Femur (tissue), 1 donor: ENCODE results near the gene PRELID1.
"Not testable (repeated sequence)": the region's sequence is repeated elsewhere in the genome, so short reads cannot be mapped to it uniquely, and the experiment has no call there.

ENCODE experiments used
- DNase-seq: peaks from one replicate; pipeline ENCODE4 v3.0.0-alpha.2; 2017

The PRELID1 gene, protein sequence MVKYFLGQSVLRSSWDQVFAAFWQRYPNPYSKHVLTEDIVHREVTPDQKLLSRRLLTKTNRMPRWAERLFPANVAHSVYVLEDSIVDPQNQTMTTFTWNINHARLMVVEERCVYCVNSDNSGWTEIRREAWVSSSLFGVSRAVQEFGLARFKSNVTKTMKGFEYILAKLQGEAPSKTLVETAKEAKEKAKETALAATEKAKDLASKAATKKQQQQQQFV

GRCh38 chr5:177303121-177303924 is at the start of gene PRELID1, which contains the start of gene RAB24:
Gene PRELID1 (plus strand): TSS chr5:177303799. CDS start chr5:177303986, 187 bp downstream.
Gene RAB24 (minus strand): TSS chr5:177303719. CDS start chr5:177303288, 431 bp downstream.
- peak; percentile 91 for DNase-seq

DNA sequence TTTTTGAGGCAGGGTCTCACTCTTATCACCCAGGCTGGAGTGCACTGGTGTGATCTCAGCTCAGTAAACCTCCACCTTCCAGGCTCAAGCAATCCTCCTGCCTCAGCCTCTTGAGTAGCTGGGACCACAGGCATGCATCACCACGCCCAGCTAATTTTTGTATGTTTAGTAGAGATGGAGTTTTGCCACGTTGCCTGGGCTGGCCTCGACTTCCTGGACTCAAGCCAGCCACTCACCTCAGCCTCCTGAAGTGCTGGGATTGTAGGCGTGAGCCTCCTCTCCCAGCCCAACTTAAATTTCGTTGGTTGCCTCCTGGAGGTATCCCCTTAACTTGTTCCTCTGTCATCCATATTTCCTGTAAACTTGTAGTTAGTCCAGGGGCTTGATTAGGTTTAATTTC is 47.3 kb upstream of the PRELID1 start:
- DNase-seq = no peak

GRCh38 chr5:177258711-177259110 is 44.9 kb upstream of the PRELID1 start:
- not testable (repeated sequence) for DNase-seq

- no peak for DNase-seq
These were observed 42.6 kb upstream of the PRELID1 start for GRCh38 chr5:177260961-177261360.

DNA sequence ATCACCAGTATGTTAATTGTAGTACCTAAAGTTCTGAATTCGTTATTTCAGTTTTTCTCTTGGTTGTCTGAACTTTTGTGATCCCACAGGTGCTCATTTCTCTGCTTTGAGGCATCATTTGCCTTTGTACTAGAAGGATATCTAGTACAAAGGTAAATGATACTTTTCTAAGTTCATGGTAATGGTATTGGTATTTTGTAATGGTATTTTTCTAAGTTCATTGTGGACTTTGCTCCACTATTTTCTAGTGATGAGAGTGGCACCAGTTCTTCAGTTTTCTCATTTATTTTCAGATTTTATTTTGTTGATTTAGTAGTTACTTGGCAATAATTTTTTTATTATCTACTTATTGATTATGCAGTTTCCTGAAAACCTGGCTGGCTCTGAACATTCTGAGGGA is 42.1 kb upstream of the PRELID1 start:
- no peak for DNase-seq

DNA sequence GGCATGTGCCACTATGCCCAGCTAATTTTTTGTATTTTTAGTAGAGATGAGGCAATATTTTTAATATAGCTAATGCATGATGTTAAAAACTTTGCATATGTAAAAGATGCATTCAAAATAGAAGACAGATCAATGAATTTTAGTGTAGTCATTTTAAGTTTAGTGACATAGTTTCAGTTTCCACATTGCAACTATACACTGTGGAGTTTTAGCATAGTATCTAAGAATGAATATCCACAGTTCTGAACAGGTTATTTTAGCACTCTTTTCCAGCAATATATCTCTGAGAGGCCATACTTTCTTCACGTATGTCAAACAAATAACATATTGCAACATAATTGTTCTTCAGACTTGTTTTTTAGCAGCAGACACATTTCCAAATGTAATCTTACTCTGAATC is 39.4 kb upstream of the PRELID1 start:
- no peak for DNase-seq

- no peak for DNase-seq
These were observed 38.2 kb upstream of the PRELID1 start for GRCh38 chr5:177265395-177265794.

- no peak for DNase-seq
These were observed 34.2 kb upstream of the PRELID1 start for GRCh38 chr5:177269232-177269895.

DNA sequence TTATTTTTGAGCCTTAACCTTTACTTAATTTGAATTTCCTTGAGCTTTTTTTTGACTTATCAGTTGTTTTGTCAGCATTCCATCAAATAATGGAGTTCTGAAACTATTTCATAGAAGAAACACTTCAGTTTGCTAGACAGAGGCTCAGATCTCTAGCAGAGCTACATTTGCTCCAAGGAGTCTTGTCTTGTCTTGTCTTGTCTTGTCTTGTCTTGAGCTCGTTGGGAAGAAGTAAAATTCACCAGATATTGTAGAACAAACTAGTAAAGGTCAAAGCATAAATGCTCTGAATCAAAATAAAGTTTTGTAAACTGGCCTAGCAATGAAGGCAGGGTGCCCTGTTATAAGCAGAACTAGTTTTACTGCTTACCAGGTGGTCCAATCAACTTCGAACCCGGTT is 33.6 kb upstream of the PRELID1 start:
- DNase-seq = no peak

GRCh38 chr5:177270653-177271052 is 32.9 kb upstream of the PRELID1 start:
- no peak for DNase-seq

GRCh38 chr5:177271113-177271512 is 32.5 kb upstream of the PRELID1 start:
- DNase-seq = no peak

GRCh38 chr5:177275883-177276282 is 27.7 kb upstream of the PRELID1 start:
- DNase-seq = no peak

DNA sequence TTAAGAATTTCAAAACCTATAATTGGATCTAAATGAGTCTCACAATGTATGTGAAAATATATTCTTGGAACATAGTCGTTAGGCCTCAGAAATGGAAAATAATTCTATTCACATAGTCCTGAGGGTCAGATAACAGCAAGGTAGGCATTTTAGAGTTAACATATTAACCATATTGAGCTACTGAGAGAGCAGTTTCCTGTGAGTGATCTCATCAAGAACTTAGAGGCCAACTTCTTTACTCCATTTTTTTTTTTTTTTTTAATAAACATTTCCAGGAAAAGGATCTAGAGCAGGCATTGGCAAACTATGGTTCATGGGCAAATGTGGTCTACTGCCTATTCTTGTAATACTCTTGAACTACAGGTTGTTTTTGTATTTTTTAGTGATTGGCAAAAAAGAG is 26.7 kb upstream of the PRELID1 start:
- DNase-seq = no peak

- no peak for DNase-seq
These were observed 15.4 kb upstream of the PRELID1 start for GRCh38 chr5:177288191-177288590.

- DNase-seq = no peak
These were observed 12.6 kb upstream of the PRELID1 start for GRCh38 chr5:177290816-177291596.

DNA sequence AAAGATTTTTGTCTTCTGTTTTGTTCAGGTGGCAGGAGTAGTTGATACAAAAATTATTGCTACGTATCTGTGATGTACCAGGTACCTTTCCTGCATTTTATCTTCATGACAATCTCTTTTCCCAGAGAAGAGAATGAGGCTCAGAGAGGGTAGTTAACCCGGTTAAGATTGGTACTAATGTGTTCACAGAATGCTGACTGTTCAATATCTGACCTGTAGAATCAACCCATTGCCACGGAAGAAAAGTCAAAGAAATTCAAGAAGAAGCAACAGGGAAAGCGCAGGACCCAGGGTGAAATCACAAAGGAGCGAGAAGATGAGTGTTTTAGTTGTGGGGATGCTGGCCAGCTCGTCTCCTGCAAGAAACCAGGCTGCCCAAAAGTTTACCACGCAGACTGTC is 11.9 kb upstream of the PRELID1 start:
- DNase-seq = no peak

DNA sequence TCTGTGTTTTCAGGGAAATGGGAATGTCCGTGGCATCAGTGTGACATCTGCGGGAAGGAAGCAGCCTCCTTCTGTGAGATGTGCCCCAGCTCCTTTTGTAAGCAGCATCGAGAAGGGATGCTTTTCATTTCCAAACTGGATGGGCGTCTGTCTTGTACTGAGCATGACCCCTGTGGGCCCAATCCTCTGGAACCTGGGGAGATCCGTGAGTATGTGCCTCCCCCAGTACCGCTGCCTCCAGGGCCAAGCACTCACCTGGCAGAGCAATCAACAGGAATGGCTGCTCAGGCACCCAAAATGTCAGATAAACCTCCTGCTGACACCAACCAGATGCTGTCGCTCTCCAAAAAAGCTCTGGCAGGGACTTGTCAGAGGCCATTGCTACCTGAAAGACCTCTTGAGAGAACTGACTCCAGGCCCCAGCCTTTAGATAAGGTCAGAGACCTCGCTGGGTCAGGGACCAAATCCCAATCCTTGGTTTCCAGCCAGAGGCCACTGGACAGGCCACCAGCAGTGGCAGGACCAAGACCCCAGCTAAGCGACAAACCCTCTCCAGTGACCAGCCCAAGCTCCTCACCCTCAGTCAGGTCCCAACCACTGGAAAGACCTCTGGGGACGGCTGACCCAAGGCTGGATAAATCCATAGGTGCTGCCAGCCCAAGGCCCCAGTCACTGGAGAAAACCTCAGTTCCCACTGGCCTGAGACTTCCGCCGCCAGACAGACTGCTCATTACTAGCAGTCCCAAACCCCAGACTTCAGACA is 9.6 kb upstream of the PRELID1 start:
- no peak for DNase-seq

GRCh38 chr5:177294632-177295031 is 9.0 kb upstream of the PRELID1 start:
- no peak for DNase-seq

GRCh38 chr5:177295924-177296323 is 7.7 kb upstream of the PRELID1 start:
- no peak for DNase-seq

DNA sequence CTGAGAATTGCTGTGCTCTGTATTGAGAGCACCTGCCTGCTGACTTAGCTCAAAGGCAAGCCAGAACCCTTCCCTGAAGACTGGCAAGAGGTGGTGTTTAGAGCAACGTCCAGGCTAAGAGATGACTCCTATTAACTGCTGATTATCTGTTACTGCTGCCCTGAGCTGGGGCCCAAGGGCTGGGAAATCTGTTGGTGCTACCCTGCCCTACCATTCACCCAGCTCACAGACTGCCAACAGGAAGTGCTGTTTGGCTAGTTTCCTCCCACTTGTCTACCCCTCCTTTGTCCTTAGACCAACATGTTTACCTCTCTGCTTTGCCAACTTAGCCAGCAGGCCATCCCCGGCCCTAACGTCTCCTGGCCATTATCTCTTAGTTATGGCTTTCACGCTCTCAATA is 7.0 kb upstream of the PRELID1 start:
- DNase-seq = no peak

DNA sequence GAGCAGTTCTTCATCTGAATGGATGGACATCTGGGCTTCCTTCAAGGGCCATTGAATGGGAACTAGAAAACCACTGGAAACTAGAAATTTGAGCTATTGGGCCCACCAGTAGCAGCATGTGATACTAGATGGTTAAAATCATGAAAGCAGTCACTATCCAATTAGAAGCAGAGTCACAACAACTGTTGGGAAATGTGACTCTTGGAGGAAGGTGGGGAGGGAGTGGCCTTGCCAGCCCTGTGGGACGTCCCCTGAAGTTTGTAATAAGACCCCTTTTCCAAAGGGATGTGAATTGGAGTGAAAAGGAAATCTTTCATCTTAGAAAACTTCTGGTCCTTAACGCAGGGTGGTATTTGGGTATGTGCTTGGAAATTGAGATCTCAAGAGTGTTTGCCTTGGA is 5.7 kb upstream of the PRELID1 start:
- no peak for DNase-seq

DNA sequence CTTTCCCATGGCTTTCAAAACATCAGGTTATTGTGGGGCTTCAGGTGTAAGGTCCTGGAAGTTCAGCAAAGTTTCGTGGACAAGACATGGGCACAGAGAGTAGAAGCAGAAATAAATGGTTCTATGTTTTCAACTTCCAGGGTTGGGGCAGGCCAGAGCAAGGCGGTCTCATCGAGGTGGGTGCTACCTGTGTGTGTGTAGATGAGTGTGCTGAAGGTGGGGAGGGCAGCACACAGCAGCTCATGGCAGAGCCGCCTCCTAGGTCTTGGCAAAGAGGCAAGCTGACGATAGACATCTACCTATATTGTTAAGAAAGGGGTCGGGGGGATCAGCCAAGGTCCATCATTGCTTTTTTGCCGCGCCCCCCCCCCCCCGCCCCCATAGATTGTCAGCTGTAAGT is 3.9 kb upstream of the PRELID1 start:
- no peak for DNase-seq
